MCF 10A (cell line): ENCODE data around the gene LGR4. TPM values are rescaled to one million over a fixed set of nuclear protein-coding genes. Genes with fewer than 3 reads are reported as not detected.

ENCODE experiments used
- BruUV-seq: library from RNA; stranded (reverse); fragments of 400-500 nt; replicated peaks from 2 replicates; lab custom pipeline; 2021; lab: Mats Ljungman, UMichigan
- CTCF ChIA-PET: fragments of 300-600 bp; sonication (Branson Sonifier 250); formaldehyde crosslinking; extraction: SDS; loops from one replicate; lab custom pipeline; 2021; ENCODE audit warnings: antibody characterized with exemption, inconsistent platforms; lab: Yijun Ruan, JAX
- POLR2A ChIA-PET: fragments of 300-600, 350-650 bp; sonication (Branson Sonifier 250); formaldehyde crosslinking; extraction: SDS; loops from one replicate; lab custom pipeline; 2020; ENCODE audit warnings: antibody characterized with exemption, inconsistent platforms; lab: Yijun Ruan, JAX
- DNase-seq: peaks from one replicate; pipeline ENCODE4 v3.0.0-alpha.2; 2018; ENCODE audit not compliant: unreplicated experiment
- H3K27ac Mint-ChIP-seq: one replicate; pipeline ENCODE4 v1.8.0; 2022; ENCODE audit warnings: mild to moderate bottlenecking, low read depth, mixed read lengths; ENCODE audit not compliant: unreplicated experiment
- H3K27me3 Mint-ChIP-seq: one replicate; pipeline ENCODE4 v1.8.0; 2022; ENCODE audit warnings: mixed read lengths; ENCODE audit not compliant: insufficient read depth, unreplicated experiment
- H3K36me3 Mint-ChIP-seq: one replicate; pipeline ENCODE4 v1.8.0; 2022; ENCODE audit warnings: mild to moderate bottlenecking, moderate library complexity, mixed read lengths; ENCODE audit not compliant: insufficient read depth, unreplicated experiment
- H3K4me1 Mint-ChIP-seq: one replicate; pipeline ENCODE4 v1.8.0; 2022; ENCODE audit warnings: mixed read lengths; ENCODE audit not compliant: insufficient read depth, unreplicated experiment
- H3K4me3 Mint-ChIP-seq: one replicate; pipeline ENCODE4 v1.8.0; 2022; ENCODE audit warnings: mild to moderate bottlenecking, moderate library complexity, mixed read lengths; ENCODE audit not compliant: unreplicated experiment
- H3K9me3 Mint-ChIP-seq: one replicate; pipeline ENCODE4 v1.8.0; 2022; ENCODE audit warnings: mixed read lengths; ENCODE audit not compliant: unreplicated experiment
- CTCF ChIP-seq: fragments of 200-600 bp; IDR thresholded peaks from one replicate; pipeline ENCODE4 v1.8.0; 2022; ENCODE audit warnings: antibody characterized with exemption, mild to moderate bottlenecking; ENCODE audit not compliant: unreplicated experiment
- intact Hi-C: fragments of 100-400 bp; cut with micrococcal nuclease; formaldehyde crosslinking; loops from 2 replicates; pipeline ENCODE4 v1.14.1; 2022
- total RNA-seq: library from RNA; stranded (reverse); gene quantifications from 2 replicates; pipeline ENCODE4 v1.2.3, GENCODE V29; 2022

The LGR4 gene
- total RNA-seq, 1 experiment from 2014 or later, result 14.2 TPM

DNA sequence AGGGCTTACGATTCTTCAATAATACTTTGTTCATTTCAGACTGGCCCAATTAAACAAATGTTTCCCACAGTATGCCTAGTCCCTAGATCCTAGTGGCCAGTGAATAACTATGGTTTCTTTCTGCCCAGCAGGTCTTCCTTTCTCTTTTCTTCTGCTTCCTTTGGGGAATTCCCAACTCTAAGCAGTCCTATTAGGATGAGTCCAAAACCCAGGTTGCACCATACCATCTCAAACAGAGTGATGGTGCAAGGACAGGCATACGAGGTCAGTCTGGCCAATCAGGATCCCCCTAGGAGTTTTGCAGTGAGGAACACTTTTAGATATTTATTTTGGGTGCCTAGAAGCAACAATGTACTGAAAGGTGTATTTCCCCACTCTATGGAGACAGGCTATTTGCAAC, 68.2 kb downstream of the LGR4 start:
- no peak for TF ChIP-seq CTCF
- H3K27me3 Mint-ChIP-seq, result no peaks in the 10 kb centered on the region

DNA sequence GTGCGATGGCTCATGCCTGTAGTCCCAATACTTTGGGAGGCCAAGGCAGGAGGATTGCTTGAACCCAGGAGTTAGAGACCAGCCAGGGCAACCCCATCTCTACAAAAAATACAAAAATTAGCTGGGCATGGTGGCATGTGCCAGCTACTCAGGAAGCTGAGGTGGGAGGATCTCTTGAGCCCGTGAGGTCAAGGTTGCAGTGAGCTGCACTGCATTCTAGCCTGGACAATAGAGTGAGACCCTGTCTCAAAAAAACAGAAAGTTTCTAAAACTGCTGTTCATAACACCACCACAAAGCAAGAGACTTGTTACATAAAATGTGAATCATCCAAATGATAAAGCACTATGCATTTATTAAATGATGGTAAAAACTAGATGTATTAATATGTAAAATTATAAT, 69.4 kb downstream of the LGR4 start:
- no peak for DNase-seq
- peaks cover 23% of the 10 kb centered on the region for H3K4me1 Mint-ChIP-seq
- no peaks in the 10 kb centered on the region for H3K36me3 Mint-ChIP-seq
- H3K27me3 Mint-ChIP-seq, result no peaks in the 10 kb centered on the region
- intact Hi-C loops, result loop anchor here (5.0 kb wide), 1 partner anchor 64 kb away; no protein-coding TSS in a partner anchor
- no peaks in the 10 kb centered on the region for H3K9me3 Mint-ChIP-seq
- H3K4me3 Mint-ChIP-seq, result no peak overlapping the region
- ChIA-PET CTCF (interaction anchor here (1.0 to 1.3 kb wide), 2 partner anchors 18 to 83 kb away, joined by 3 read pairs; no protein-coding TSS in a partner anchor), POLR2A (interaction anchor here (0.8 kb wide), 1 partner anchor 70 kb away, joined by 3 read pairs; no protein-coding TSS in a partner anchor)
- TF ChIP-seq CTCF, result no peak
- no TSS peak for BruUV-seq
- H3K27ac Mint-ChIP-seq, result no peak overlapping the region

More for the DNA sequence above, 68.2 kb downstream of the LGR4 start:
- Mint-ChIP-seq H3K9me3 (no peaks in the 10 kb centered on the region), H3K36me3 (no peaks in the 10 kb centered on the region), H3K4me3 (no peak overlapping the region), H3K4me1 (peaks cover 30% of the 10 kb centered on the region), H3K27ac (no peak overlapping the region)
- no TSS peak for BruUV-seq
- DNase-seq, result peak; percentile 37
- intact Hi-C loops, result loop anchor here (5.0 kb wide), 1 partner anchor 63 kb away; no protein-coding TSS in a partner anchor
- ChIA-PET CTCF (interaction anchor here (0.6 to 1.2 kb wide), 2 partner anchors 42 to 81 kb away, joined by 4 to 5 read pairs; no protein-coding TSS in a partner anchor), POLR2A (interaction anchor here (0.6 to 1.0 kb wide), 4 partner anchors 13 to 68 kb away, joined by 3 to 4 read pairs (median 3); partner anchors contain the start of gene LGR4)

DNA sequence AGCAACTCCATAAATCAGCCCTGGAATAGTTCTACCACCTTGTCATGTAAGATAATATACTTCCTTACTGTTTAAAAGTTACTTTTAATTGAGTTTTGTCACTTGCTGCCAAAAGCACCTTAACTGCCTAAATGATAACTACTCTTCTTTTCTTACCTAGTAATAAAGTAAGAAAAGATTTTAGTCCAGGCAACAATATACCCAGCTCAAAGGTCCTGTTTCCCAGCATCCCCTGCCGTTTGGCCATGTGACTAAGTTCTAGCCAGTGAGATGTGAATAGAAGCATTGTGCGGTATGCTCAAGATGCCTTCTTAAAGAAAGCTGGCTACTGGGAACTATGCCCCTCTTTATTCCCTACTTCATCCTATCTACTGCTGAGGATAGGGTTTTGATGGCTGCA, 70.1 kb downstream of the LGR4 start:
- intact Hi-C loops, result loop anchor here (5.0 kb wide), 1 partner anchor 65 kb away; no protein-coding TSS in a partner anchor
- Mint-ChIP-seq H3K4me1 (peaks cover 21% of the 10 kb centered on the region), H3K9me3 (no peaks in the 10 kb centered on the region), H3K27me3 (no peaks in the 10 kb centered on the region), H3K4me3 (no peak overlapping the region), H3K27ac (peak overlapping the region; percentile 83), H3K36me3 (no peaks in the 10 kb centered on the region)
- DNase-seq, result no peak
- POLR2A ChIA-PET, result interaction anchor here (0.8 to 1.9 kb wide), 2 partner anchors 19 to 70 kb away, joined by 3 to 6 read pairs; no protein-coding TSS in a partner anchor
- TF ChIP-seq CTCF, result no peak
- CTCF ChIA-PET, result interaction anchor here (1.0 to 1.7 kb wide), 3 partner anchors 84 to 219 kb away, joined by 3 to 5 read pairs (median 4); no protein-coding TSS in a partner anchor
- BruUV-seq, result no TSS peak

- Mint-ChIP-seq H3K27ac (peak overlapping the region; percentile 83), H3K36me3 (no peaks in the 10 kb centered on the region), H3K27me3 (no peaks in the 10 kb centered on the region), H3K4me3 (no peak overlapping the region), H3K9me3 (no peaks in the 10 kb centered on the region), H3K4me1 (peaks cover 27% of the 10 kb centered on the region)
- peak; percentile 46 for DNase-seq
- TSS peak; percentile 47 for BruUV-seq
- ChIA-PET POLR2A (interaction anchor here (0.6 to 1.9 kb wide), 9 partner anchors 16 to 101 kb away, joined by 3 to 6 read pairs (median 3); no protein-coding TSS in a partner anchor), CTCF (interaction anchor here (1.0 to 1.7 kb wide), 2 partner anchors 86 to 218 kb away, joined by 4 to 5 read pairs; no protein-coding TSS in a partner anchor)
- no peak for TF ChIP-seq CTCF
- intact Hi-C loops, result loop anchor here (5.0 kb wide), 1 partner anchor 65 kb away; no protein-coding TSS in a partner anchor
Measured at GRCh38 chr11:27401833-27402316, 70.7 kb downstream of the LGR4 start.
